Measurements from ENCODE around the gene NCOA1.
"Not testable (repeated sequence)": the region's sequence is repeated elsewhere in the genome, so short reads cannot be mapped to it uniquely, and the experiment has no call there.

NCOA1 gene

GRCh38 chr2:24490690-24491541, at the start of gene NCOA1:
Gene NCOA1, plus strand, starts transcription at chr2:24491254. Its CDS starts 167,424 bp downstream, at chr2:24658678.
- peak; percentile 45 for DNase-seq

- DNase-seq = no peak
These were observed 42.3 kb upstream of the NCOA1 start for GRCh38 chr2:24448797-24449196.

- DNase-seq = no peak
These were observed 41.7 kb upstream of the NCOA1 start for GRCh38 chr2:24449344-24449743.

- DNase-seq = no peak
These were observed 39.1 kb upstream of the NCOA1 start for GRCh38 chr2:24451805-24452501.

- no peak for DNase-seq
These were observed 38.6 kb upstream of the NCOA1 start for GRCh38 chr2:24452502-24452885.

- no peak for DNase-seq
These were observed 37.5 kb upstream of the NCOA1 start for GRCh38 chr2:24453379-24454073.

GRCh38 chr2:24454294-24454693, 36.8 kb upstream of the NCOA1 start:
- no peak for DNase-seq

GRCh38 chr2:24456599-24457556, 34.2 kb upstream of the NCOA1 start:
- no peak for DNase-seq

GRCh38 chr2:24457696-24458386, 33.2 kb upstream of the NCOA1 start:
- no peak for DNase-seq

GRCh38 chr2:24459224-24460161, 31.6 kb upstream of the NCOA1 start:
- no peak for DNase-seq

- no peak for DNase-seq
These were observed 29.4 kb upstream of the NCOA1 start for GRCh38 chr2:24461685-24462084.

GRCh38 chr2:24463271-24463670, 27.8 kb upstream of the NCOA1 start:
- no peak for DNase-seq

GRCh38 chr2:24466871-24467870, 23.9 kb upstream of the NCOA1 start:
- DNase-seq = no peak

GRCh38 chr2:24468453-24468852, 22.6 kb upstream of the NCOA1 start:
- not testable (repeated sequence) for DNase-seq

- DNase-seq = no peak
These were observed 21.9 kb upstream of the NCOA1 start for GRCh38 chr2:24469148-24469650.

GRCh38 chr2:24471662-24472061, 19.4 kb upstream of the NCOA1 start:
- no peak for DNase-seq

GRCh38 chr2:24472416-24472815, 18.6 kb upstream of the NCOA1 start:
- no peak for DNase-seq

GRCh38 chr2:24473626-24474025, 17.4 kb upstream of the NCOA1 start:
- DNase-seq = no peak

GRCh38 chr2:24474053-24474452, 17.0 kb upstream of the NCOA1 start:
- no peak for DNase-seq
